Smooth muscle cell (in vitro differentiated cells): ENCODE results near the gene CAPN14. TPM values are rescaled to one million over a fixed set of nuclear protein-coding genes. Genes with fewer than 3 reads are reported as not detected.

Experiments
- DNase-seq: peaks from one replicate; lab custom pipeline; 2025; ENCODE audit not compliant: unreplicated experiment; lab: John Stamatoyannopoulos, UW
- H2AFZ ChIP-seq: fragments of 200-600 bp; sonication (generic); 2 replicates; pipeline ENCODE4 v1.6.0; 2016; ENCODE audit warnings: antibody characterized with exemption, low read depth, mild to moderate bottlenecking
- H3F3A ChIP-seq: fragments of 200-600 bp; sonication (generic); 2 replicates; pipeline ENCODE4 v1.6.0; 2017; ENCODE audit warnings: antibody characterized with exemption, low read depth
- H3K27ac ChIP-seq: fragments of 200-600 bp; sonication (generic); 2 replicates; pipeline ENCODE4 v1.5.1; 2016; ENCODE audit warnings: low read depth, mild to moderate bottlenecking
- H3K27me3 ChIP-seq: fragments of 200-600 bp; sonication (generic); 2 replicates; pipeline ENCODE4 v1.6.1; 2016; ENCODE audit warnings: low read depth, mild to moderate bottlenecking
- H3K36me3 ChIP-seq: fragments of 200-600 bp; sonication (generic); 2 replicates; pipeline ENCODE4 v1.5.1; 2016; ENCODE audit warnings: low read depth
- H3K4me1 ChIP-seq: fragments of 200-600 bp; sonication (generic); 2 replicates; pipeline ENCODE4 v1.5.1; 2016; ENCODE audit warnings: low read depth
- H3K4me2 ChIP-seq: fragments of 200-600 bp; sonication (generic); 2 replicates; pipeline ENCODE4 v1.6.0; 2016; ENCODE audit warnings: mild to moderate bottlenecking
- H3K4me3 ChIP-seq: fragments of 200-600 bp; sonication (generic); 2 replicates; pipeline ENCODE4 v1.5.1; 2016; ENCODE audit warnings: mild to moderate bottlenecking
- H3K79me2 ChIP-seq: fragments of 200-600 bp; sonication (generic); 2 replicates; pipeline ENCODE4 v1.6.0; 2016; ENCODE audit warnings: low read depth, mild to moderate bottlenecking
- H3K9ac ChIP-seq: fragments of 200-600 bp; sonication (generic); 2 replicates; pipeline ENCODE4 v1.6.0; 2016; ENCODE audit warnings: low read depth
- H3K9me3 ChIP-seq: fragments of 200-600 bp; sonication (generic); replicated peaks from 2 replicates; pipeline ENCODE4 v1.5.1; 2016; ENCODE audit warnings: low read depth
- H4K20me1 ChIP-seq: fragments of 200-600 bp; sonication (generic); 2 replicates; pipeline ENCODE4 v1.6.0; 2016; ENCODE audit warnings: low read depth
- CTCF ChIP-seq: fragments of 200-600 bp; sonication (generic); IDR thresholded peaks from 2 replicates; pipeline ENCODE4 v1.5.1; 2017; ENCODE audit warnings: borderline replicate concordance, mild to moderate bottlenecking, antibody characterized with exemption; ENCODE audit not compliant: insufficient read depth, poor library complexity, severe bottlenecking
- WGBS: methylation state at CpG from one replicate; pipeline ENCODE4 v1.1.7; 2016; ENCODE audit warnings: low lambda C conversion rate; 5-methylcytosine and 5-hydroxymethylcytosine counted together
- polyA plus RNA-seq: library from polyadenylated mRNA; unstranded; fragments of >200 nt; fragmentation: Nextera tagmentation; extraction: Ambion mirVana; gene quantifications from 2 replicates; pipeline ENCODE4 v1.2.1, GENCODE V29; 2016
- total RNA-seq: library from RNA; depleted of rRNA; stranded (reverse); fragments of >200 nt; gene quantifications from 2 replicates; pipeline ENCODE4 v1.2.3, GENCODE V29; 2014

CAPN14 gene
- total and polyA plus RNA-seq, 2 experiments from 2014 or later: 0.13 to 0.55 TPM

DNA sequence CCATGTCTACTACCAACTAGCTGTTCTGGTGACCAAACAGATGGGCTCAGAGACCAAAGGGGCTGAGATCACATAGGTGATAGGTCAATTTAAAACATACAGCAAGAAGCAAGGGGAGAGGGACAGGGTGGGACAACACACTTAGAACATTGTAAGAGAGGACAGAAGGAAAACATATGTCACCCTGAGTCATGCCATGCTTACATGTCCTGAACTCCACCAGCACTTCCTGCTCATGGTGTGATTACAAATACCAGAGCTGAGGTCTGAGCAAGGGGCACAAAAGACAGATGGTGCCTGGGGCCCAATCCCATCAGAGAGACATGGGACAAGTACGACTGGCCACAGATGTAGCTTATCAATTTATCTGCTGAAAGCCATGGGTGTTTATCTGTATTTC is 50.4 kb downstream of the CAPN14 start:
- whole genome bisulfite sequencing: 87% methylated on average over 1 of the region's 1 CpG
- Histone ChIP-seq H3K36me3 (no peaks in the 10 kb centered on the region), H3K79me2 (no peaks in the 10 kb centered on the region), H4K20me1 (no peaks in the 10 kb centered on the region), H3K4me2 (no peak overlapping the region), H3K9me3 (no peaks in the 10 kb centered on the region), H3K4me3 (no peak overlapping the region), H3K4me1 (peaks cover 16% of the 10 kb centered on the region), H3K27ac (no peak overlapping the region), H3K27me3 (peaks cover 14% of the 10 kb centered on the region), H3K9ac (no peak overlapping the region), H3F3A (no peaks in the 10 kb centered on the region), H2AFZ (no peak overlapping the region)
- no peak for TF ChIP-seq CTCF
- DNase-seq: no peak

GRCh38 chr2:31163011-31163539 is 54.2 kb downstream of the CAPN14 start:
- H3K9me3 ChIP-seq: no peaks in the 10 kb centered on the region
- no peak overlapping the region for H3K9ac ChIP-seq
- peaks cover 18% of the 10 kb centered on the region for H3K4me1 ChIP-seq
- no peak overlapping the region for H3K4me2 ChIP-seq
- no peak overlapping the region for H3K4me3 ChIP-seq
- no peak for DNase-seq
- no peaks in the 10 kb centered on the region for H3F3A ChIP-seq
- WGBS: 68% methylated on average over 6 of the region's 6 CpGs
- no peaks in the 10 kb centered on the region for H4K20me1 ChIP-seq
- no peak overlapping the region for H2AFZ ChIP-seq
- H3K27ac ChIP-seq: no peak overlapping the region
- H3K27me3 ChIP-seq: peaks cover 14% of the 10 kb centered on the region
- H3K36me3 ChIP-seq: no peaks in the 10 kb centered on the region
- TF ChIP-seq CTCF: no peak
- H3K79me2 ChIP-seq: no peaks in the 10 kb centered on the region

- WGBS: 86% methylated on average over 6 of the region's 6 CpGs
- no peak for TF ChIP-seq CTCF
- H3K27ac ChIP-seq: no peak overlapping the region
These were observed 55.7 kb downstream of the CAPN14 start for GRCh38 chr2:31161637-31162036.

DNA sequence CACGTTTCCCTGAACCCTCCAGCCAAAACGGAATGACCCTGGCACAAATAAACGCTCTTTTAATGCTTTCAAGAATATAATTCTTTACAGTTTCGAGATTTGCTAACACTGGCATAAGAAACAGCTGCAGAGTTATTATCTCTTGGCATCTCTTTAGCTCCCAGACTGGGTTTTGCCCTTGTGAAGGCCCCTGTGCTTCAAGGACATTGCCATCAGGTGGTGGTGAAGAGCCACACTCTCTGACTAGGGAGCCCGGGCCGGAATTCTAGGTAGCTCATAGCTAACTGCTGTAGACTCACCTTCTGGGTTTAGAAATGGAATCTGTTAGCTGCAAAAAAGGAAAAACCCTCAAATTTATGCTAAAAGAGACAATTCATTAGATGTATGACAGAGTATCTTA is 65.8 kb downstream of the CAPN14 start:
- no peak overlapping the region for H3K9ac ChIP-seq
- H3K4me1 ChIP-seq: no peaks in the 10 kb centered on the region

More at GRCh38 chr2:31161637-31162036, 55.7 kb downstream of the CAPN14 start:
- Histone ChIP-seq H3K79me2 (no peaks in the 10 kb centered on the region), H3K9ac (no peak overlapping the region), H4K20me1 (no peaks in the 10 kb centered on the region), H3K4me2 (no peak overlapping the region), H3K9me3 (no peaks in the 10 kb centered on the region), H2AFZ (no peak overlapping the region), H3K4me3 (no peak overlapping the region), H3F3A (no peaks in the 10 kb centered on the region), H3K27me3 (peaks cover 14% of the 10 kb centered on the region), H3K4me1 (peaks cover 18% of the 10 kb centered on the region), H3K36me3 (no peaks in the 10 kb centered on the region)
- DNase-seq: no peak

More for the DNA sequence above, 65.8 kb downstream of the CAPN14 start:
- Histone ChIP-seq H3K4me2 (no peak overlapping the region), H3K4me3 (no peak overlapping the region), H3K79me2 (no peaks in the 10 kb centered on the region), H2AFZ (no peak overlapping the region), H3K27ac (no peak overlapping the region), H3K9me3 (no peaks in the 10 kb centered on the region), H3F3A (no peaks in the 10 kb centered on the region), H4K20me1 (no peaks in the 10 kb centered on the region), H3K27me3 (peaks cover 36% of the 10 kb centered on the region), H3K36me3 (no peaks in the 10 kb centered on the region)
- no peak for TF ChIP-seq CTCF
- DNase-seq: no peak
- 90% methylated on average over 6 of the region's 6 CpGs for WGBS
